GM10847 (cell line): ENCODE data around the gene PTPRN2.

ENCODE experiments used
- POLR2A ChIP-seq: IDR thresholded peaks from 2 replicates; pipeline ENCODE4 v1.6.1; 2011; ENCODE audit not compliant: insufficient read length; ENCODE audit errors: extremely low read depth

Gene PTPRN2

GRCh38 chr7:157620616-157621015 lies 967.0 kb downstream of the PTPRN2 start:
- no peak for TF ChIP-seq POLR2A

GRCh38 chr7:157619753-157620525 lies 967.7 kb downstream of the PTPRN2 start:
- TF ChIP-seq POLR2A: no peak

- no peak for TF ChIP-seq POLR2A
These were observed 968.6 kb downstream of the PTPRN2 start for GRCh38 chr7:157618823-157619606.

- TF ChIP-seq POLR2A: no peak
These were observed 969.4 kb downstream of the PTPRN2 start for GRCh38 chr7:157618091-157618726.

GRCh38 chr7:157617401-157617800 lies 970.2 kb downstream of the PTPRN2 start:
- TF ChIP-seq POLR2A: no peak

DNA sequence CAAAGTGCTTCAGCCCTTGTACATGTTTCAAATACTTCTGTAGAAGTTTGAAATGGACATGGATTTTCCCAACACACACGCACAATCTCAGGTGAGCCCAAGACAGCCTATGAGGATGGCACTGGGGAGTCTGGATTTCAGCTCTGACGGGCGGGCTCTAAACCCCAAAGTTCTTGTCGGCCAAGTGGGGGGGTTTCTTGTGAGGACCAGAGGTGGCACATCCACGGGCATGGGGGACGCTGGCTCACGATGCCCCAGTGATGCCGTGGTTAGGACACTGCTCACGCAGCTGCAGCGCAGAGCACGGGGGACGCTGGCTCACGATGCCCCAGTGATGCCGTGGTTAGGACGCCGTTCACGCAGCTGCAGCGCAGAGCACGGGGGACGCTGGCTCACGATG lies 970.7 kb downstream of the PTPRN2 start:
- TF ChIP-seq POLR2A: no peak

- no peak for TF ChIP-seq POLR2A
These were observed 971.2 kb downstream of the PTPRN2 start for GRCh38 chr7:157616426-157616825.

- no peak for TF ChIP-seq POLR2A
These were observed 971.8 kb downstream of the PTPRN2 start for GRCh38 chr7:157615852-157616251.

DNA sequence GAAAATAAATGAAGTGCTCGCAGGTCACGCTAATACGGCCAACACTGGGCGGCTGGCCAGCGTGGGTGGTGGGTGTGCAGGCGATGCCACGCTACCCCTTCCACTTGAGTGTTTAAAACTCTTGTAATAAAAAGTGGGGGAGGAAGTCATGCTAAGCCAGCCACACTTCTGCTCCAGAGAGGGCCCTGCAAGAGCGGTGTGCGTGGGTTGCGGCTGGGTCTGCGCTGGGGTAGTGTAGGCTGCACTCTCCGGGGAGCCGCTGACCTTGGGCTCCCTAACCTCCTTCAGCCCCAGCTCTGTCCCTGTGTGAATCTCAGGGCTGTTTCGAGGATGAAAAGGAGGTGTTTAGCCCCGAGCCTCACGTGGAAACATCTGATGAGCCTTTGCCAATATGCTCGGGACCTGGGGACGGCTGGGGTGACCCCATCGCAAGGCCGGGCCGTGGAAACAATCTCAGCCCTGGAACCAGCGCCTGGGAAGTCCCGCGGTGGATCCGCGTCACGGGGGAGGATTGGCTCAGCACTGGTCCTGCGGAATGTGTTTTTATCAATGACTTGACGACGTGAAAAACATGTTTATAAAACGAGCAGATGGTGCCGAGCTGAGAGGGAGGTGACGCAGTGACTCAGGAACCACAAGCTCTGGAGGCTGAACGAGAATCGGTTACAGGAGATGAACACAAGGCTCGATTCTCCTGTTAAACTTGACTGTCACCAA lies 972.4 kb downstream of the PTPRN2 start:
- no peak for TF ChIP-seq POLR2A

DNA sequence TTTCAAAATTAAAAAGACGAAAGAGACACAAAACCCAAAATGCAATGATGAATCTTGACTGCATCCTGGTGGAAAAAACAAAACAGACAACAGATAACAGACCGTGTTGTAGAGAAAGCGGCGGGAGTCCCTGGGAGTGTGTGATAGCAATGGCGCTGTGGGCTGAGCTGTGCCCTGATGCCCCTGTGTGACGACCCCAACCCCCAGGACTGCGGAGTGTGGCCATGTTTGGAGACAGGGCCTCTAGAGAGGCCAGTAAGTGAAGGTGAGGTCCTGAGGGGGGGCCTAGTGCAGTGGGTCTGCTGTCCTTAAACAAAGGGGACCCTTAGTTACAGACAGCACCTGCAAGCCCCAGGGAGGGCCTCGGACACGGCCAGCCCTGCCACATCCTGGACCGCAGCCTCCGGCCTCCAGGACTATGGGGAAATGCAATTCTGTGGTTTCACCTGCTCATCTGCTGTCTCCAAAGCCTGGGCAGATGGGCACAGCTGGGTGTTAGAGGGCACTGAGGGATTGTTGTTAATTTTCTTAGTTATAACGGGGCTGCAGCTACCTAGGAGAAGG lies 973.1 kb downstream of the PTPRN2 start:
- TF ChIP-seq POLR2A: no peak

GRCh38 chr7:157613575-157614322 lies 973.9 kb downstream of the PTPRN2 start:
- TF ChIP-seq POLR2A: no peak

GRCh38 chr7:157612664-157613561 lies 974.7 kb downstream of the PTPRN2 start:
- no peak for TF ChIP-seq POLR2A

DNA sequence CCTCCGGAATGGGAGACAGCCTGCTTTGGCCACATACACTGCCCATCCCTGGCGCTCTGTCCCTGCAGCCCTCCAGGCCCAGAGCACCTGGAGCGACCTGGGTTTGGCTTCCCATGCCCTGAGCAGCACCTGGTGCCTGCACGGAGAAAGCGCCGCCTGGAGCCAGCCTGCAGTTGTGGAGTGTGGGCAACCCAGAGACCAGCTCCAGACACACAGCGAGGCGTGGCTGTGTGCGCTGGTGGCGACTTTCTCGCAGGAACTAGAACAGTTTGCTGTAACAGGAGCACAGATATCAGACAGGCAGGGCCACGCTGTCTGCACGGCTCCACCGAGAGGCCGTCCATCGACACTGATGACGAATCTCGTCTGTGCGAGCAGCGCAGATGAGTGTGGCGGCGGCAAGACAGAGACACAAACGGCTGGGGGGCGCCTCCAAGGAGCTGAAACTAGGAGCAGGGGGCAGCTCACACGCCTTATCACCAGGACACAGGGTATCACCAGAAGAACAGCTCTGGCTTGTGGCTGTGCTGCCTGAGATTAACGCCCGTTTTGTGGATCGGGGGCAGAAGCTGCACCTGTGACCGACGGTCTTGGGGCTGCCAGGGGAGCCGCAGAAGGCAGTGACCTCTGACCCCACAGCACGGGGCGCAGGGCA lies 975.5 kb downstream of the PTPRN2 start:
- TF ChIP-seq POLR2A: no peak
